IgD-negative memory B cell (primary cell): ENCODE data around the gene CNBP. TPM values are rescaled to one million over a fixed set of nuclear protein-coding genes. Genes with fewer than 3 reads are reported as not detected.
"Not testable (repeated sequence)": the region's sequence is repeated elsewhere in the genome, so short reads cannot be mapped to it uniquely, and the experiment has no call there.

Experiments
- H3K27ac Mint-ChIP-seq, 3 donors: one replicate each; pipeline ENCODE4 v1.8.0; 2020 to 2022; ENCODE audit warnings: mild to moderate bottlenecking in 3 of 3, mixed read lengths in 3 of 3, moderate library complexity in 1 of 3
- H3K27me3 Mint-ChIP-seq: one replicate; pipeline ENCODE4 v1.8.0; 2021; ENCODE audit warnings: mixed read lengths
- H3K36me3 Mint-ChIP-seq: one replicate; pipeline ENCODE4 v1.8.0; 2020; ENCODE audit warnings: mild to moderate bottlenecking, mixed read lengths
- H3K4me1 Mint-ChIP-seq, 3 donors: one replicate each; pipeline ENCODE4 v1.8.0; 2020 to 2022; ENCODE audit warnings: mixed read lengths in 3 of 3, mild to moderate bottlenecking in 1 of 3
- H3K4me3 Mint-ChIP-seq, 4 donors: one replicate each; pipeline ENCODE4 v1.8.0; 2020 to 2022; ENCODE audit warnings: mild to moderate bottlenecking in 4 of 4, mixed read lengths in 4 of 4, moderate library complexity in 3 of 4
- H3K9me3 Mint-ChIP-seq, 3 donors: one replicate each; pipeline ENCODE4 v1.8.0; 2020 to 2021; ENCODE audit warnings: mixed read lengths in 3 of 3, mild to moderate bottlenecking in 1 of 3
- polyA plus RNA-seq: library from polyadenylated mRNA; unstranded; fragments of 300-500 nt; fragmentation: Illumina TruSeq; gene quantifications from one replicate; pipeline ENCODE4 v1.2.3, GENCODE V29; 2021

Gene CNBP
- polyA plus RNA-seq, 1 donor from 2014 or later, result 790 TPM

DNA sequence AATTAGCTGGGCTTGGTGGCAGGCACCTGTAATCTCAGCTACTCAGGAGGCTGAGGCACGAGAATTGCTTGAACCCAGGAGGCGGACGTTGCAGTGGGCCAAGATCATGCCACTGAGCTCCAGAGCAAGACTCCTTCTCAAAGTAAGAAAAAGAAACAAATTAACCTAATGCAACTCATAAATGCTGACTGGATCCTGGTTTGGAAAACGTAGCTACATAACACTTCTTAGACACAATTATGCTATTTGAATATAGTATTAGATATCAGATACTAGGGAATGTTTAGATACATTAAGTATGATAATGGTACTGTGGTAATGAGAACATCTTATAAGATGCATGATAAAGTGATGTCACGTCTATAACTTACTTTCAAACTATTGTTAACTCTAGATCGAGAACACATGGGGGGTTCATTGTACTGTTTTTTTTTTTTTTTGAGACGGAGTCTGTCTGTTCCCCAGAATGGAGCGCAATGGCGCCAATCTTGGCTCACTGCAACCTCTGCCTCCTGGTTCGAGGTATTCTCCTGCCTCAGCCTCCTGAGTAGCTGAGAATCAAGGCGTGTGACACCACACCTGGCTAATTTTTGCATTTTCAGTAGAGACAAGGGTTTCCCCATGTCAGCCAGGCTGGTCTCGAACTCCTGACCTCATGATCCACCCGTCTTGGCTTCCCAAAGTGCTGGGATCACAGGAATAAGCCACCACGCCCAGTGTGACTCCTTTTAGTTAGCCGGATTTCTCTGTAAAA lies 16.9 kb downstream of the CNBP start:
- Mint-ChIP-seq H3K4me1 (peaks cover under 1 to 11% (median 5%) of the 10 kb centered on the region in 3 donors), H3K36me3 (peaks cover 4% of the 10 kb centered on the region), H3K9me3 (no peaks in the 10 kb centered on the region), H3K27ac (peak overlapping the region in 1 of 3 donors; percentile 34), H3K4me3 (no peak overlapping the region), H3K27me3 (no peaks in the 10 kb centered on the region)

DNA sequence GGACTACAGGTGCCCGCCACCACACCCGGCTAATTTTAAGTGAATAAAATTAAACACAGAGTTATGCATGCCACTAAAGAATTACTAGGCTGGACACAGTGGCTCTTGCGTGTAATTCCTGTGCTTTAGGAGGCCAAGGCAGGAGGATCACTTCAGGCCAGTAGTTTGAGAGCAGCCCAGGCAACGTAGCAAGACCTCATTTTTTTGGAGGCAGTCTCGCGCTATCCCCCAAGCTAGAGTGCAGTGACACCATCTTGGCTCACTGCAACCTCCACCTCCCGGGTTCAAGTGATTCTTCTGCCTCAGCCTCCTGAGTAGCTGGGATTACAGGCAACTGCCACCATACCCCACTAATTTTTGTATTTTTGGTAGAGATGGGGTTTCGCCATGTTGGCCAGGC lies 18.1 kb downstream of the CNBP start:
- H3K27ac Mint-ChIP-seq, H3K27me3 Mint-ChIP-seq: not testable (repeated sequence)

DNA sequence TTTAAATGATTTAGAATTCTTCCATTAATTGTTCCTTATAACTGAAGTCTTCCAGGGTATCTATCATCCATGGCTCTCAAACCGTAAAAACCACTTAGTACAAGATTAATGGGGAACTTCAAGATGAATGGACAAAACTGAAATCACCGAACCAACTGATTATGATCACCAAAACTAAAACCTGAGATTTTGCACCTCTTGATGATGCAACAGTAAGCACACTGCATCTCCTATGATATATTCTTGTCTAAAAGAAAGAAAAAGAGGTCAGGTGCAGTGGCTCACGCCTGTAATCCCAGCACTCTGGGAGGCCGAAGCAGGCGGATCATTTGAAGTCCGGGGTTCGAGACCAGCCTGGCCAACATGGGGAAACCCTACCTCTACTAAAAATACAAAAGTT lies 19.2 kb downstream of the CNBP start:
- Mint-ChIP-seq H3K4me3 (peak overlapping the region in 1 of 4 donors; percentile 53), H3K27ac (peak overlapping the region in 1 of 3 donors; percentile 40), H3K27me3 (no peaks in the 10 kb centered on the region), H3K36me3 (peaks cover 2% of the 10 kb centered on the region), H3K9me3 (no peaks in the 10 kb centered on the region), H3K4me1 (peaks cover 16 to 19% (median 17%) of the 10 kb centered on the region in 3 donors)

More for the DNA sequence above, 18.1 kb downstream of the CNBP start:
- peaks cover 10 to 13% (median 10%) of the 10 kb centered on the region in 3 donors for H3K4me1 Mint-ChIP-seq
- not testable (repeated sequence) for H3K36me3 Mint-ChIP-seq, H3K4me3 Mint-ChIP-seq, H3K9me3 Mint-ChIP-seq

DNA sequence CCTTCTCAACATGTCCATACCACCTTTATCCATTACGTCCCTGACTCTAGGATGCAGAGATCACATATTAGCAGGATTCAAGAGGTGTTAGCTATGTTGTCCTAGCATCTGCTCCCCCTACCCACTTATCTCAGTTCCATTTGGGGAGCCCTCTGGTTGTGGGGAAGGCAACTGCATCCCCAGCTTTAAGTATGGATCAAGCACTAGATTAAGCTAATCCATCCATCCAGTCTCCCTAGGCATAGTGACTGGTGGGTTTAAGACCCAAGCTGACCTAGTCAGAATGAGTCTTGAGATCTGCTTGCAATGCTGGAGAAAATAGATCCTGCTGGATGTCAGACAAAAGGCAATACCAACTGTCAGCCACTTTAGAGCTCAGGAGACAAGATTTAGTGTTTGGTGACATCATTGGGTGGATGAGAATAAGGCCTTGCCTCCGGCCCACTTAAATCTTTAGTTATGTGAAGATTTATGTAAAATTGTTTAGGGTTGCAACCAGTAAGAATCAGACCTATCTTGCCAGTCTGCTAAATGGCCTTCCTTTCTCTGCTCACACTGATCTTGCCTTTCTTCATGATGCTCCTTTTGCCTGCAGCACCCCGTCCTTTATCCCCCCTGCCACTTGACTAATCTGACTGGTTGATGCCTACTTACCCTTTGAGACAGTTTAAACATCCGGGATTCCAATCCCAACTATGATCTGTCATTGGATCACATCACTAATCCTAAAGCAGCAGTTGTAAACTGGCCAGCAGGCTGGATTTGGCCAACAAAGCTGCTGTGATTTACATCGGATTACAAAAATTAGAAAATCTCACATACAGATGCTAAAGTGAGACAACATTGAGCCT lies 20.7 kb downstream of the CNBP start:
- Mint-ChIP-seq H3K9me3 (no peaks in the 10 kb centered on the region), H3K36me3 (peaks cover 2% of the 10 kb centered on the region), H3K4me3 (peak overlapping the region in 2 of 4 donors; percentile 63 to 98), H3K27ac (peak overlapping the region; percentile 71 to 99 (median 97)), H3K27me3 (no peaks in the 10 kb centered on the region), H3K4me1 (peaks cover 23 to 27% (median 23%) of the 10 kb centered on the region in 3 donors)

DNA sequence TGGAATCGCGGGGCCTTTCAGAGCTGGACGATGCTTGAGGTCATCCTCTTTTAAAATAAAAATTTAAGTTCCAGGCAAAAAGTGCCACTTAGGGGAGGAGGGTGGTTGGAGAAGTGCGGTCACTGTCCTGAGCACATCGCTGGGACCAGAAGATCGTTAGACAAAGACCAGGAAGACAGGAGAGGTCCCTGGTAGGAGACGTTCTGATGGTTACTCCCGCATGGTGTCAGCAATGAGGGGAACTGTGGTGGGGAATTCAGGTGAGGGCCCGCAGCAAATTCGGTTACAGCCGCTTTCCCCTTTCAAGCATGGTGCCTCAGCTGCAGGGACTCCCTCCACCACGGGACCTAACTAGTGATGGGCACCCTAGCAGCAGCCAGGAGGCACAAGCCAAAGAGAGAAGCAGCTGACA lies 21.8 kb downstream of the CNBP start:
- no peaks in the 10 kb centered on the region for H3K27me3 Mint-ChIP-seq
- peak overlapping the region; percentile 97 to 99 (median 97) for H3K27ac Mint-ChIP-seq
- H3K4me3 Mint-ChIP-seq, result peak overlapping the region; percentile 97 to 99 (median 98)
- H3K4me1 Mint-ChIP-seq, result peaks cover 23 to 27% (median 23%) of the 10 kb centered on the region in 3 donors
- H3K9me3 Mint-ChIP-seq, result no peaks in the 10 kb centered on the region
- H3K36me3 Mint-ChIP-seq, result peaks cover 3% of the 10 kb centered on the region

DNA sequence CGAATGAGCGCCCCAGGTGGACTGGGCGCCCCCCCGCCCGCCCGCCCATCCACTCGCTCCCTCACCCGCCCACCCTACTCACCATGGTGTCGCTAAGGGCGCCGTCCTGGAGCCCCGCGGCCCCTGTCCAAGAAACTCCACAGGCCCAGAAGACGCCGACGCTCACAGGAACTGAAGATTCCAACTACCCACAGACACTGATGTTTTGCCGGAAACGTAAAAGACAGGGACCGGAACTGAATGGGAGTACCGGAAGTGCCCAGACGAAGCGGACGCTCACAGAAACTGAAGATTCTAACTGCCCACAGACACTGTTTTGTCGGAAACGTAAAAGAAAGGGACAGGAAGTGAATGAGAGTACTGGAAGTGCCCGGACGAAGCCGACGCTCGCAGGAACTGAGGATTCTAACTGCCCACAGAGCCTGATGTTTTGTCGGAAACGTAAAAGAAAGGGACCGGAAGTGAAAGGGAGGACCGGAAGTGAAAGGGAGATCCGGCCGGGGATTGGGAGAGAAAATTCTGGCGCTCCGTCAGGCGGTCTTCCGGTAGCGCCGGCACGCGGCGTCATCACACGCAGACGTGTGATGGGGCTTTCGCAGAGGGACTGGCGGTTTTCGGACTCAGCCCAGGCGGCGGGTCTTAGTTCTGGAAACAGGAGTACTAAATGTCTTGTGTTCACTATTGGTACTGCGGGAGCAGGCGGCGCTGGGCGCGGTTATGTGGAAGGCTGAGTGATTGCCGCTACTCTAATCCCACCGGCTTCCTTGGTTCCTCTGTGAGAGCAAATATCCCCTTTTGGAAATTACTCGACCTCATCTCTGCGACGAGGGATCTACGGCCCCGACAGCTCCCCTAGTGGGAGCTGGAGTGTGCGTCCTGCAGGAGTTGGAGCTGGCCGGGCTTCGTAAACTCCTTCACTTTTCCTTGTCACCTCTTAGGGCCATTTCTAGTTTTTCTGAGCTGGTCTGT lies 22.5 kb downstream of the CNBP start, which contains the start of gene ISY1:
TSS of gene ISY1 (minus strand) at position 173 of the 969 bp plus-strand sequence. CDS start at position 85, 88 bp downstream.
- Mint-ChIP-seq H3K36me3 (peaks cover 5% of the 10 kb centered on the region), H3K27me3 (no peaks in the 10 kb centered on the region), H3K9me3 (no peaks in the 10 kb centered on the region), H3K27ac (peak within 1 kb of the TSS; percentile 97 to 99 (median 97)), H3K4me3 (peak within 1 kb of the TSS; percentile 97 to 99 (median 98)), H3K4me1 (peaks cover 23 to 27% (median 23%) of the 10 kb centered on the region in 3 donors)

DNA sequence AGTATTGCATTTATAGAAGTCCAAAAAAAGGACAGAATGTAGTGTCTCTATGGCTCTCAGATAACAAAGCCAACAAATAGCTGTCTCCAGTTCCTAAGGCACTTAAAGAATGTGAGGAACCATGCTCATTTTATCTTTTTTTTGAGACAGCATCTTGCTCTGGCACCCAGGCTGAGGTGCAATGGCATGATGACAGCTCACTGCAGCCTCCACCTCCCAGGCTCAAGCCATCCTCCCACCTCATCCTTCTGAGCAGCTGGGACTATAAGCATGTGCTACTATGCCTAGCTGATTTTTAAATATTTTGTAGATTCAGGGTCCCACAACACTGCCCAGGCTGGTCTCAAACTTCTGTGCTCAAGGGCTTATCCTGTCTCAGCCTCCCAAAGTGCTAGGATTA lies 38.9 kb downstream of the CNBP start:
- Mint-ChIP-seq H3K27ac (no peak overlapping the region), H3K4me3 (no peak overlapping the region), H3K27me3 (no peaks in the 10 kb centered on the region), H3K36me3 (no peaks in the 10 kb centered on the region), H3K9me3 (no peaks in the 10 kb centered on the region), H3K4me1 (peaks cover 0 to 1% (median 0%) of the 10 kb centered on the region in 3 donors)

DNA sequence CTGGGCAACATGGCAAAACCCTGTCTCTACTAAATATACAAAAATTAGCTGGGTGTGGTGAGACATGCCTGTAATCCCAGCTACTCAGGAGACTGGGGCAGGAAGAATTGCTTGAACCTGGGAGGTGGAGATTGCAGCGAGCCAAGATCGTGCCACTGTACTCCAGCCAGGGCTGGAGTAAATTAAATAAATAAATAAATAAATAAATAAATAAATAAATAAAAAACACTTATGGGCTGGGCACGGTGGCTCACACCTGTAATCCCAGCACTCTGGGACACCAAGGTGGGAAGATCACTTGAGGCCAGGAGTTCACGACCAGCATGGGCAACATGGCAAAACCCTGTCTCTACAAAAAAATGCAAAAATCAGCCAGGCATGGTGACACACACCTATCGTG lies 42.7 kb downstream of the CNBP start:
- not testable (repeated sequence) for H3K27ac Mint-ChIP-seq, H3K4me3 Mint-ChIP-seq, H3K4me1 Mint-ChIP-seq, H3K27me3 Mint-ChIP-seq, H3K9me3 Mint-ChIP-seq, H3K36me3 Mint-ChIP-seq

DNA sequence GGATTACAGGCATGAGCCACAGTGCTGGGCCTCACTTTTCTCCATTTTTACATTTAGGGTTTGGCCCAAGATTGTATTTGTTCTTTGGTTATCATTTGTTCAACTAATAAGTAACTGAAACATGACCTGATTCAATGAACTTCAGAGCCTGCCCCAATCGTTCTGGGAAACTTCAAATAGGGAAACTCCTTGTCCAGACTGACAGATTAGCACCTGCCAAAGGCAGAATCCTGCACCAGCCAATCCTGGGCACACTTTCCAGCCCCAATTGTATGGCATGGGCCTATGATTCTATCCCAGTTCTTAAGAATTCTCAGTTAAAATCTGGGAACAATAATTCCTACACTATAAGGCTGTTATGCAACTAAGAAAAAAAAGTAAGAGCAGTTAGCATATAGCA lies 43.8 kb downstream of the CNBP start:
- Mint-ChIP-seq H3K27me3 (no peaks in the 10 kb centered on the region), H3K4me1 (no peaks in the 10 kb centered on the region), H3K9me3 (no peaks in the 10 kb centered on the region), H3K36me3 (peaks cover 3% of the 10 kb centered on the region), H3K27ac (no peak overlapping the region), H3K4me3 (no peak overlapping the region)

DNA sequence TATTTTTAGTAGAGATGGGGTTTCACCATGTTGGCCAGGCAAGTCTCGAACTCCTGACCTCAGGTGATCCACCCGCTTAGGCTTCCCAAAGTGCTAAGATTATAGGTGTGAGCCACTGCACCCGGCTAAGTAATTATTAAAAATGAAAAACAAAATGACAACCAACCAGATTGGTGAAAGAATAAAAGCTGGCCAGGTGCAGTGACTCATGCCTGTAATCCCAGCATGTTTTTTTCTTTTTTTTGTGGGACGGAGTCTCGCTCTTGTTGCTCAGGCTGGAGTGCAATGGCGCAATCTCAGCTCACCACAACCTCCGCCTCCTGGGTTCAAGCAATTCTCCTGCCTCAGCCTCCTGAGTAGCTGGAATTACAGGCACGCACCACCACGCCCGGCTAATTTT lies 47.4 kb downstream of the CNBP start:
- H3K9me3 Mint-ChIP-seq, H3K27ac Mint-ChIP-seq, H3K27me3 Mint-ChIP-seq, H3K36me3 Mint-ChIP-seq, H3K4me1 Mint-ChIP-seq, H3K4me3 Mint-ChIP-seq: not testable (repeated sequence)

DNA sequence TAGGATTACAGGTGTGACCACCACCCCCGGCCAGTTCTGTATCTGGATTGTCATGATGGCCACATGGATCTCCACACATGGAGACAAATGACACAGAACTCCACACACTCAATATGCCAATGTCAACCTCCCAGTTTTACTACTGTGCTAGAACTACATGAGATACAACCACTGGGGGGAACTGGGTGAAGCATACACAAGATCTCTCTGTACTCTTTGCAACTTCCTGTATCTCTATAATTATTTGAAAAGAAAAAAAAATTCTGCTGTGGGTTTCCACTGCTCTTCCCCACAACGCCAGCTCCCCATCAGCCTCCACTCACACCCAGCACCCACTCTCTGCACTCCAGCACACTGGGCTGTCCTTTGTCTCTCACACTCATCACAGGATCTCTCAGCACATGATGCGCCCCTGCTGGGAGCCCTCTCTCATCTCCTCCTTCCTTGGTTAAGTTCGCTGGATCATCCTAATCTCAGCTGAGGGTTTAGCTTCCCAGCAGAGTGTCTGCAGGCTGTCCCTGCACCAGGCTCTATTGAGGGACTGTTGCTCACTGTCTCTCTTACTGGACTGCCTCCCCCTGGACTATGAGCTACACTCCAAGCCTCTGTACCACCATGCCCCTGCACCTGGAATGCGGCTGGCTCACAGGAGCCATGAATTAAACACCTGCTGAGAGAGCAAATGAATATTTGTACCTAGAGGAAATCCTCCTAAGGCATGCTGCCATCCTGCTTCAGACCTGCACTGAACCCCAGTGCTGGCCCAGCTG lies 51.4 kb downstream of the CNBP start:
- peaks cover 2% of the 10 kb centered on the region for H3K36me3 Mint-ChIP-seq
- no peak overlapping the region for H3K27ac Mint-ChIP-seq
- H3K4me3 Mint-ChIP-seq, result no peak overlapping the region
- no peaks in the 10 kb centered on the region for H3K9me3 Mint-ChIP-seq
- peaks cover 0 to 4% (median 0%) of the 10 kb centered on the region in 3 donors for H3K4me1 Mint-ChIP-seq
- H3K27me3 Mint-ChIP-seq, result no peaks in the 10 kb centered on the region

DNA sequence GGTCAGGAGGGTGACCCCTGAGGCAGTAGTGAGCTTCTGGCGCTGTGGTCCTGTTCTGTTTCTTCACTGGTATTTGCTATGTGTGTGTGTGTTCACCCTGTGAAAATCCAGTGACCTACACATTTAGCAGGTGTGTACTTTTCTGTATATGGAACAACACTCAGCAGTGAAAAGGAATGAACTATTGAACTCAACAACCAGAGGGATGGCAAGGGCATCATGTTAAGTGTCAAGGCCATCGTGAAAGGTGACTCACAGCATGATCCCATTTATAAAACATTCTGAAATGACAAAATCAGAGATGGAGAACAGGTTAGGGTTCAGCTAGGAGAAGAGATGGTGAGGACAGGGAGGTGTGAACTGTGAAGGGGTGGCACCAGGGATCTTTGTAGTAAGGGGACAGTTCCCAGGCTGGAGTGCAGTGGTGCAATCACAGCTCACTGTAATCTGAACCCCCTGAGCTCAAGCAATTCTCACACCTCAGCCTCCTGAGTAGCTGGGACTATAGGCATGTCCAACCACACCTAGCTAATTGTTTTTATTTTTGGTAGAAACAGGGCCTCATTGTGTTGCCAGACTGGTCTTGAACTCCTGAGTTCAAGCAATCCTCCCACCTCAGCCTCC lies 52.1 kb downstream of the CNBP start:
- H3K9me3 Mint-ChIP-seq, result no peaks in the 10 kb centered on the region
- H3K36me3 Mint-ChIP-seq, result peaks cover 2% of the 10 kb centered on the region
- no peak overlapping the region for H3K27ac Mint-ChIP-seq
- H3K4me1 Mint-ChIP-seq, result peaks cover 0 to 4% (median 0%) of the 10 kb centered on the region in 3 donors
- H3K4me3 Mint-ChIP-seq, result no peak overlapping the region
- H3K27me3 Mint-ChIP-seq, result no peaks in the 10 kb centered on the region

DNA sequence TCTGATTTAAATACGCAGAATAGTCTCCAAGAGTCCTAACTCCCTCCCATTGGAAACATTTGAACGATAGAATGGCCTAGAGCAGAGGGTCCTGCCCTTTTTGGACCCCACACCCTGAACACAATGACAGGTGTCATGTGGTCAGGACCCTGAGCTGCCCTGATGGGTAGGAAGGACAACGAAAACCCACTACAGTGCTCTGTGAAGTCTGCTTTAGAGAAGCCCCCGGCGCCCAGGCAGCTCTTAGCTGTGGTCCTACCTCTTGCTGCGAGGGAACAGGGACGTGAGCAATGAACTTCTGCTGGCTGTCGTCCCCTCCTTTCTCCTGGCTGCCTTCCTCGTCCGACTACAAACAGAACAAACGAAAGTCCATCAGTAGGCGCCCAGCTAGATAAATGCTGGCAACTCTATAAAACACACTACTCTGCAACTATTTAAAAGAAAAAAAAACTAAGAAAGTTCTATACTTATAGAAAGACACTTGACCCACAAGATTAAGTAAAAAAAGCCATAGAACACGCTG lies 53.3 kb downstream of the CNBP start:
- Mint-ChIP-seq H3K4me3 (no peak overlapping the region), H3K4me1 (peaks cover 0 to 5% (median 5%) of the 10 kb centered on the region in 3 donors), H3K27me3 (no peaks in the 10 kb centered on the region), H3K9me3 (no peaks in the 10 kb centered on the region), H3K36me3 (no peaks in the 10 kb centered on the region), H3K27ac (no peak overlapping the region)
